Stimulated activated CD8-positive, alpha-beta memory T cell treated with anti-CD3 and anti-CD28 coated beads, Interleukin-7, amount 100 ng/mL, for 48 hours (primary cell): Measurements from ENCODE around the gene GSTO2.

Source experiments
- DNase-seq, 2 donors: peaks; one replicate each; pipeline ENCODE4 v3.0.0-alpha.2; 2020; ENCODE audit warnings: low read depth in 1 of 2; ENCODE audit errors: extremely low read depth in 1 of 2

The GSTO2 gene

DNA sequence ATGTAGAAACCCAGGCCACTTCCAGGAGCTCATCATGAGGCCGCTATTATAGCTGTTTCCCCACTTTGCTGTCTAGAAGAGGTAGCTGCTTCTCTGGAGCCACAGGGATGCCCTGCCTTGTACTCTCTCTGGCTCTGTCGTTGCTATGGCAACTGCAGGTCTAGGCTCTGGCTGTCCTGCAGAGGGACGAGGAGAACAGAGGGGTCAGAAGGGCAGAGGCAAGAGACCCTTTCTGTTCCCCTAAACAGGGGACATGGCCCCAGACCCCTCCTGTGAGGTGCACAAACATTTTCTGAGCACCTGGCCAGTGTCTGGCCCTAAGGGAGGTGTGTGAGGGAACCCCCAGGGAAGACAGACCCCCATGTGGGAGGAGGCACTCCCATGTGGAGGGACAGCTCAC is 37.9 kb downstream of the GSTO2 start:
- no peak for DNase-seq

DNA sequence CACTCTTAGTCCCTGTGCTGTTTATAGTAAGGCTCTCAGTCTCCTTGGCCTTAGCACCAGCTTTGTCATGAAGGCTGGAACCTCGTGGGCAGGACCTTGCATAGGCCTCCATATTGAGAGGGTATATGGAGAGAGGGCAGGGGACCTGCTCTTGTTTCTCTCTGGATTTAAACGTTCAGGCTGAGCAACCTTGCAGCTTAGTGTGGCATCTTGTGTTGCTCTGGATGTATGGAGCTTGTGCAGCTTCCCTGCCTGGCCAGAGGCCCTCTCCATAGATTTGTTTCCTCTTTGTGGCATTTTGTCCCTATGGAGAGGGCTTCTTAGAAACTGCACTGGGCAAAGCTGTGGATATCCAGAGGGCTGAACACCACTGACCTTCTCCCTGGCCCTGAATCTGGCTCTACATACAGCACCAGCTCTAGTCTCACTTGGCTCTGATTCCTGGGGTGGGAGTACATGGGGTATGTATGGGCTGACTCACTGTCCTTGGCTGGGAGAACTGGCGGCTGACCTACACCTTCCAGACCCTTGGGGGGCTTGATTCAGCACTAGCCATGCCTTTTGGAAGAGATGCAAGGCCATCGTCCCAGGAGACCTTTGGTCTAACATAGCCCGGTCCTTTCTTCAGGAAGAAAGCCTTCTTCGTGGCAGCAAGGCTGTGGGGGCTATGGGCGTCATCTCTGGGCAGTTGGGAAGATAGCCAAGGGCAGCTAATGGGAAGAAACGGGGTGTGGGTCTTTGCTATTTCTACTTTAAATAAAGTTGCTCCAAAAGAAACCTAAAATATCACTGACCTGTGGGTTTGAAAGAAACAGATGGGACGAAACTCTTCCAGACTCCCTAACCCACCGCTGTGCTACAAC is 38.8 kb downstream of the GSTO2 start:
- no peak for DNase-seq

DNA sequence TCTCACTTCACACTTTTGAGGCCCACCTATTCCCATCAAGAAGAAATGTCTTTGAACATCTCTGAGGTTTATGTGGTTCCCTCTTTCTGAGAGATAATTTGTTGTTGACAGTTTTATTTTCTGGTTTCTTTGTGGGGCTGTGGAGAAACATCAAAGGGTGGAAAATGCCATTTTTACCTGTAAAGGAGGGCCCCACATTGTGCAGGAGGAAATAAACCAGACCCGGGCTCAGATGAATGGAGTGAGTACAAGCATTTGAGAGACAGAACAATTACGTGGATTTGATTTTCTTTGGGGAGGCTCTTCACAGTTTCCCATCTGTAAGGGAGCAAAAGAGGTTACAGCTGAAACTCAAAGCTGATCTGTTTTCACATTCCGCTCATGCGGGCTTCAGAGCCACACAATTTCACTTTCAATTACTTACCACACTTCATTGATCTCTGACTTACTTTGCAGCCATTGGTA is 39.5 kb downstream of the GSTO2 start:
- no peak for DNase-seq

DNA sequence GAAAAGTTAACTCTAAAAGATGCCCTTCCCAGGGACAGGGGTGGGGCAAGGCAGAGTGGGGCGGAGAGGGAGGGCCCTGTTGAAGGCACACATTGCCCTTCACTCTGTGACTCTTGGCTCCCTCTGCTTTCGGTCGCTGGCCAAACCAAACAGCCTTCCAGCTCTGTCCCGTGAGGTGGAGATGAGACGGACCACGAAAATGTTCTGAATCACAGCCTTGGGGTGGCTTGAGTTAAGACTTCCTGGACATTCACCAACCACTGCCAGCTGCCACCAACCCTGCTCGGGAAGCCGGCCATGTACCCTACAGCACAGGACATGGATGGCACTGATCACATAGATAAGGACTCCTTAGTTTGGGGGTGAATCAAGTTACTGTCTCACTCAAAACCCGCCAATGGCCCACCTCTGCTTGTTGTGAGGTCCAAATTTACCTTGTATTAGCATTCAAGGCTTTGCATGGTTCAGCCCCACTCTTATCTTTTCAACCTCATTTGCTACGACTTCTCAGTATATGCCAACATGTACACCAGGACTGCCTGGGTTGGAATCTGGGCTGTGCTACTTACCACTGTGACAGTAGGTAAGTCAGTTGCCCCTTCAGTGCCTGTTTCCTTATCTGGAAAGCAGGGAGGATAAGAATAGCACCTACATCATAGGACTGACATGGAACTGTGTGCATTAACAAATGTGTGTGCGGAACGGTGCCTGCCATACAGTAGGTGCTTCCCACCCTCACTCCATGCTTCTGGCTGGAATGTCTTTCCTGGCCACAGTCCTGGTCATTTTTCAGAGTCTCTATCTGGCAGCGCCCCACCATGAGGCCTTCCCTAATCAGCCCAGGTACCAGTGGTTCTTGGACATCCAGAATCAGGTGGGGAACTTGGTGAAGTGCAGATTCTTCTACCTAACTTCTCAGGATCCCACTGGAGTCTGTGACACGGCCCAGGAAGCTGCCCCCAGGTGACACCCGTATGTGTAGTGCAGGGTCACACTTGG is 41.3 kb downstream of the GSTO2 start:
- no peak for DNase-seq

DNA sequence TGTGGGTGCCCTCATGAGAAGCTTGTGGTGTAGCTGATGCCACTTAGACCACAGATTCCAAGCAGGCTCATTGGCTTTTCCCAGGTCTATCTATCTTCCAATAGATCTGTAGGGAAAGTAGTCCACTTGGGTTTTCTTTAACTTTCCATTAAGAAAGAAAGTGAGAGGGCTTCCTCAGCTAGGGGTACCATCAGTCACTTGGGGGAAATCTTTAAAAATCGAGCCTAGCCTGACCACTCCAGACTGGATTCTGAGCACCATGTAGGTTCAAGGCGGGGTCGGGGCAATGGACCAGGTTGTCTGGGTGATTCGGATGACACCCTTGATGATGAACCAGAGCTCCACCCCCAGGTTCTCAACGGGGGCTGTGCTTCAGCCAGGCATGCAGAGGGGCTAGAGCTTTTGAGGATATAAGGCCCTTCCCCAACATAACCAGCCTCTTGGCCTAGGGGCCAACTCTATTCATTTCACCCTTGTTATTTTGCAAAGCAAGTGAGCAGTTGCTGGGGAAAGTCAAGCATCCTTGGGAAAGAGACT is 42.3 kb downstream of the GSTO2 start:
- DNase-seq, result no peak

DNA sequence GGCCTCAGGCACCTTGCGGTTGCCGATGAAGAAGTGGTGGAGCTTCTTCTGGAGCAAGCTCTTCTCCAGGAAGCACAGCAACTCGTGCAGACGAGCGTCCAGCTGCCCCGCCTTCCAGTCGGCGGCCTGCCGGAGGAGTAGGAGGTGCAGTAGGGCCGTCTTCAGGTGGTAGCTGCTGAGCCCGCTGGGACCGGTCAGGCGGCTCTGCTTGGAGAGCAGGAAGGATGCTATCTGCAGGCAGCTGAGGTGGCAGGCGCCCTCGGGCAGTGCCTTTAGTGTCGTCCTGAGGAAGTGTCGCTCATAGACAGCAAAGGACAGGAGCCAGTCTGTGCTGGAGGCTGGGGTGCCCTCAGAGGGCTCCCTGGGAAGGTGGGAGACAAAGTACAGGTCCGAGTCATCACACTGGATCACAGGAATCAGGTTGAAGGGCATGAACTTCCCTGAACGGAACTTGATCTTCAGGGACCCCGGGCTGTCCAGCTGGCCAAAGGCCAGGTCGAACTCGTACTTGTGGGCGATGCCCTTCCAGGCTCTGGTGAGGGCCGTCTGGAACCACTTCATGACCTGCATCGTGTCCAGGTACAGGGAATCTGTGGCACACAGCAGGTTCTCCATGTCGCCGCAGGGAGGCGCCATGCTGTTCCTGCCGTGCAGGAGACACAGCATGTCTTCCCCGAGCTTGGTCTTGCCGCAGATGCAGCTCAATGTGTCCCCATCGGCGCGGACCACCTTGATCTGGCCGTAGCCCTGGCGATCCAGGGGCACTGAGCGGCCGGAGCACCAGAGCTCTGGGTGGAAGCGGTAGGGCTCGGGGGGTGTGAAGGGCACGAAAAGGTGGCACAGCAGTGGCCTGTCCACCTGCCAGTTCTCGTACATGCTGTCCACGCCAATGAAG is 45.9 kb downstream of the GSTO2 start:
- no peak for DNase-seq

DNA sequence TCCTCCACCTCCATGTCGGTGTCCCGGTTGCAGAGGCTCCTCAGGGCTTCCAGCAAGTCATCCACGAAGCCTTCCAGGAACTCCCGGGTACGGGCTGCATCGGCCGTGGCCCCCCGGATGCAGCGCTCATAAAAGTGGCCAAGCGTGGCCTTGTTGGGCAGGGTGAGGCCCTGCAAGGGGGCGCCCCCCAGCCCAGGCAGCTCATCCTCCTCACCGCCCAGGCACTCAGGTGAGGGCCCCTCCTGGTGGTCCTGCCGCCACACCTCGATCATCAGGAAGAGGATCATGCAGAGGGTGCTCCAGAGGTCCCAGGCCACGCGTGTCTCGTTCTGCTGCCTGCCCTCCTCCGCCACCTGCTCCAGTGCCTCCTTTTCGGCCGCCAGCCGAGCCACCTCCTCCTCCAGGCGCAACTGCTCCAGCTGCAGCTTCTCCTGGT is 46.5 kb downstream of the GSTO2 start:
- DNase-seq, result no peak

DNA sequence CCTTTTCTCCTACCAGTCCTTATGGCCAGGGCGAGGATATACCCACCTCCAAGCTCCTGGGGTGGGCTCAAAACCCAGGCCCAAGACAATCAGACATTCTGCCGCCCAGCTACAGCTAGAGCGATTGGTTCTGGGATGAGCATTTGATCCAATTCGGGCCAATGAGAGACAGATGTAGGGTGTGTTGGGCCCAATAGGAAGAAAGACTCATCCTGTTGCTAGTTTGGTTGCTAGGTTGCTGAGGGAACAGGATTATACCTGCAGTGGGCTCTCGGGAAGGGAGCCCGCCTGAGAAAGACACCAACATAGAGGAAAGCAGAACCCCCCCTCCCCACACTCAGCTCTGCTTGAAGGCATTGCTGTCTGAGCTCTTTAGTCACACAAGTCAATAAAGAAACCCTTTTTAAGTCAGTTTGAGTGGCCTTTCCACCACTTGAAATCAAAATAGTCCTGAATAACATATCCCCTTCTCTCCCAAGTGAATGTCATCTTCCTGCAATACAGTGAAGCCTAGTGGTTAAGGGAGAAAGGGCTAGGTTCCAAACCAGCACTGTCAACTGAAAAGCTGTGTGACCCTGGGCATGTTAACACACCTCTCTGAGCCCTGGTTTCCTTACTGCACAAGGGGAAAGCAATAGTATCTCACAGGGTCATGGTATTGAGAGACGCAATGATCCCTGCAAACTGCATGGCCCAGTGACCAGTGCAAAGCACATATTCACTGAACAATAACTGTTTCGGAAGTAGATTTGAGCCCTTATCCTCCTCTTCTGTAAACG is 47.5 kb downstream of the GSTO2 start:
- DNase-seq, result no peak

DNA sequence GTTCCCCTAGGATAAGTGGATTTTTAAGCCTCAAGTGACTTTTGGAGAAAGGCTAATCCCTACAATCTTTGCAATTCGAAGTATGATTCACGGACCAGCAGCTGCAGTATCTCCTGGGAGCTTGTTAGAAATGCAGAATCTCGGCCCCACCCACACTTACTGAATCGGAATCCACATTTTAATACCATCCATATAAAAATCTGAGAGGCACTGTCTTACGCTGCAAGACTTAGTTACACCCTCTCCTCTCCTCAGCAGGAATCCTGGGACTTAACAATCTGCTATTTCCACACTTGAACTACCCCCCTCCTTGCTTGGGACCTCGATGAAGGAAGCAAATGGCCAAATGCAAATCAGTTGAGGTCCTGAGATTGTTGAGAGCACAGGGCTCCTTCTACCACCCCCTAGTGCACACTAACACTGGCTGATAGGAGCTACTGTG is 48.3 kb downstream of the GSTO2 start:
- no peak for DNase-seq

DNA sequence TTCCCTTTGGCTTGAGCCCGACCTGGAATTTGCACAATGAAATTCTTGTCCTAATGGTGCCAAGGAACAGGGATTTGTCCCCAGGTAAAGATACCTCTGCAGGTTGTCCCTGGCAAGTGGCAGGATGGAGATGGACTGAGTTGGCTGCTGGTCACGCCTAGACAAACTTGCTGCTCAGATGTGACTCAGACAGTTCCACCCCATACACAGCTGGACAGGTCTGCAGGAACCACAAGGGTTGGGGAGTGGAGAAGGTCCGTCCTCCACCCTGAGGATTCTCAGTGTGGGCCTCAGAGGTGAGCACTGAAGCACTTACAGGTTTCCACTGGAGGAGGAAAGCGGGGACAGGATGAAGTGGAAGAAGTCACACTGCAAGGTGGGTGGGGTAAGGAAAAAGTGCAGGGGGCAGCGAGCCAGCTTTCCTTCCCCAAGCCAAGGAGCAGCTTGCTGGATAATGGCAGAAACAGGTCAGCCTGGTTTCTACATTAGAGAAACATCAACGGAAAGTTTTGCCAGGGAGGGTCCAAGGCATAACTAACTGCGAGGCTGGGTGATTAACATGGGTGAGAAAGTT is 48.8 kb downstream of the GSTO2 start:
- DNase-seq, result no peak

DNA sequence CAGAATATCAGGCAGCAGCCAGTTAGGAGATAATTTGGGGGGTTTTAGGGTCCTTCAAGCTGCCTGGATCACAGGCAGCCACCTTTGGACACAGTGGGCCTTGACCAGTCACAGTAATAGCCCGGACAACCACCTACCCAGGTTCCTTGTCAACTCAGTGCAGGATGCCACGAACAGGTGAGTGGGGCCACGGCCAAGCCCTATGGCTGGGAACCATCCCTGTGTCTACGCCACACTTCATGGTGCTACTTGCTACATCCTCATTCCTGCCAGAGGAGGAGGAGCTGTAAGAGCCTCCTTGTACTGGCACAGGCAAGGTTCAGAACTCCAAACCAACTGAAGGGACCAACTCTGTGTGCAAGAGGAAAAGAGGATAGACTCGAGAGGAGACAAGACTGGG is 49.3 kb downstream of the GSTO2 start:
- DNase-seq, result no peak

DNA sequence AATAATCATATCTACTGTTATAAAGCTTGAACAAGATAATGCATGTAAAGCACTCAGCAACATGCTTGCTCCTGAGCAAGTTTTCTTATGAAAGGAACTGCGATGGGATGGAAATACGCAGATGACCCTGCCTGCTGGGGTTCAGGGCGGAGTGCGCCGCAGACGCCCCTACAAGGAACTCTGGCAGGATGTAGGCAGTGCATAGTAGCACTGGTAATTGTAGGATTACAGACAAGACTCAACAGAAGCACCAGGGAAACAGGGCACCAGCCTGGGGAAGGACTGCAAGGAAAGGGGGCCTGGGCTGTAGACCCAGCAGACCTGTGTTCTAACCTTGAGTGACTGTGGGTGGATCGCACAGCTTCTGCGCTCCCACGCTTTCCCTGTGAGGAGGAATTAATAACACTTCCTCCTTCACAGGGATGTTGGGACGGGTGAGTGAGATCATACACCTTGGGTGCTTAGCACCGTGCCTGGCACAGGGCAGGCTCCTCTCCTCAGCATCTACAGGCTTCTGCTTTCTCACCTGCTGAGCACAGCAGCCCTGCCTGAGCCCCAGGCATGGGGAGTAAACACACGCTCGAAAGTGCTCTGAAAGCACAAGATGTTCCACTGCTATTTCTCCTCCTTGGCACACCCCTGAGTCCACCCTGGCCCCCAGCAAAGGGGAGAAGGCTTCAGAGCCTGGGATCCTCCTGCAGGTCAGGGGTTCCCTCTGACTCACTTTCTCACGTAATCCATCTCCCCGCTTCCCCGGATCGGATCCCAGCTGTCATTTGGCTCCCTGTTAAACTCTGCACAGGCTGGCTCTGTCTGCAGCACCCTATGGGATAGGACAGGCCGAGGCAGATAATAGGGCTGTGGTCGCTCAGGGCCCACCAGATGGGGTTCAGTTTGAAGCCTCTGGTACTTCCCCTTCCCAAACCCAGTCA is 50.1 kb downstream of the GSTO2 start:
- no peak for DNase-seq

DNA sequence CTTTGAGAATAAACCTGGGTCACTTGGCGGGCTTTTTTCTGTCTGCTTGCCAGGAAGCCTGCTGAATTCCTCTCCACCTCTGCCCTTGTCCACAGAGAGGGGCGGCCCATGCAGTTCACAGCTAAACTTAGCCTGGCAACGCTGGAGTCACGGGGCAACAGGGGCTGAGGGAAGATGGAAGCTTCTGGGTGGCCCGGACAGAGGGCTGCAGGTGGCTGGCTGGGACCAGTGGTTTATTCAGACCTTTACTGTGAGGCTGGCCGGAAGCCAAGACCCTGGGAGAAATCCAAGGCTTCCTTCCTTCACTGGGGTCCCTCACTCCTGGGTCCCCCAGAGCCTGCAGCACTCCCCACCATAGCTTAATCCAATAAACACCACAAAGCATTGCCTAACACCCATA is 52.2 kb downstream of the GSTO2 start:
- no peak for DNase-seq

DNA sequence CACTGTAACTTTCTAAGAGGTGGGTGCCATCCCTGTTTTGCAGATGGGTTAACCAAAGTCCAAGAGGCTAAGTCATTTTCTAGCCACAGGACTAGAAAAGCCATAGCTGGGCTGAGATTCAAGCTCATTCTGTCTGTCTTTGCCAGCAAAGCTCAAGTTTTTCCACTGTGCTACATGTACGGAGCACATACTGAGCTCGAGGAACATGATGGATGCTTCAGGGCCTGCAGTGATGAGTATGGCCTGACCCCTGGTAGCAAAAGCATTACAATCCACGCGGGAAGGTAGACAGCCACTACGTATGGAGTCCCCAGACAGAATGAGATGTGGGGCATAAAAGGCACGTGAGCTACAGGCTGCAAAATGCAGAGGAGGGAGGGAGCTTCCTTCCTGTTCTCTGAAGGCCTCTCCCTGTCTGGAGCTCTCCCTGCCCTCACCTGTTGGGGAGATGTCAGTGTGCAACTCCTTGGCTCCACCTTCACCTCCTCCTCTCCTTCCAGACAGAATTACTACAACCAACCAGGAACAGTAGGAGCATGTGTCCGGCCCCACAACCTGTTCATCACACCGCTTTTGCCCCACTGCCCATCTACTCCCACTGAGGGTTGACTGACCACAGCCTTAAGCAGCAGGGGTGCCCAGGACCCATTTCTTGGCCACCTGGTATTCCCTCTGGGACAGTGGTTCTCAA is 52.9 kb downstream of the GSTO2 start:
- no peak for DNase-seq

DNA sequence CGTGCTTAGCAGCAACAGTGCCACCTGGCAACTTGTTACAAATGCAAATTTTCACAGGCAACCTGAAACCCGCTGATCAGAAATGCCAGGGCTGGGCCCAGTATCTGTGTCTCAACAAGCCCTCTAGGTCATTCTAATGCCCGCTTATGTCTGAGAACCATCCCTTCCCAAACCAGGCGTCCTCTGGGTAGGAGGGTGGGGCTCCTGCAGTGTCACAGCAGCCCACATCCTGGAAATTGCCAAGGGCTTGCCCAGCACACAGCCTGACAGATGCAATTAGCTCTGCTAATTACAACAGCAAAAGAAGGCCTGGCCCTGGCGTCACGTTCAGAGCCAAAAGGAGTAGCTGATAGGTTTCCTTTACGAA is 53.4 kb downstream of the GSTO2 start:
- DNase-seq, result no peak

DNA sequence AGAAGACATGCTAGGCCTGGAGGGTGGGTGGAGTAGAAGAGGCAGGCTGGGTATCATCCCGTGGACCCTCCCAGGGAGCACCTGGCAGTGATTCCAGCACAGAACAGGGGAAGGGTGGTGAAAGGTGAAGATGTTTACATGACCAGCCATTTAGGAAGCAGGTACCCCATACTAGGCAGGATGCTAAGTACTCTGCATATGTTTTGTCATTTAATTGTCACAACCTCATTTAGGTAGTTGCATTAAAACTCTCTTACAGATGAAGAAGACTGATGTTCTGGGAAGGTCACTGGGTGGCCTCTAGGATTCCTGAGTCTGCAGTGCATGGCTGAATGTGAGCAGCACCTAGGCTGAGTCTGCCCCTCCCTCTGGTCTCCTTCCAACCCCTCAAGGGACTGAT is 54.1 kb downstream of the GSTO2 start:
- DNase-seq, result no peak

DNA sequence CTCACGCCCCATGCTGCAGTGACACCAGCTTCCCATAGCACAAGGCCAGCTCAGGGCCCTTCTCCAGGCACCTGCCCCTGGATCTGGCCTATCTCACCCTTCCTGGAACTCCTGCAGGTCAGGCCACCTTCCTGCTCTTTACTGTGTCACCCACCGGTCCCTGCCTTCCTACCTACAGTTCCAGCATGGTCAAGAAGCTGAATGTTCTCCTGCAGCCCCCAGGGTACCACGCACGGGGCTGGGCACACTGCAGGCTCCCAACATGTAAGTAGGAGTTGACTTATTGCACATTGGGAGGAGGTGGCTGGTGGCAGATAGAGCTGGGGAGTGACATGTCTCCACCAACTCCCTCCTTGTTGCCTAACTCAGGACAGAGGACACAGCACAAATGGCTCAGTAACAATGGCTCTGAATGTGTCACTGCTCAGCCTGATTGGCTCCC is 54.8 kb downstream of the GSTO2 start:
- no peak for DNase-seq
